GM19043 (cell line): Measurements from ENCODE around the gene RGMB.
"Not testable (repeated sequence)": the region's sequence is repeated elsewhere in the genome, so short reads cannot be mapped to it uniquely, and the experiment has no call there.

Experiments used
- ATAC-seq: cut with Tn5 transposase; IDR thresholded peaks from one replicate; pipeline ENCODE4 v1.9.1; 2021; ENCODE audit warnings: low read depth; ENCODE audit not compliant: unreplicated experiment

RGMB gene

GRCh38 chr5:98773464-98774191, at the start of gene RGMB:
Gene RGMB, plus strand, starts transcription at chr5:98773663. Its CDS starts 408 bp downstream, at chr5:98774071.
- peak; percentile 77 for ATAC-seq

GRCh38 chr5:98726258-98726657, 47.2 kb upstream of the RGMB start:
- no peak for ATAC-seq

GRCh38 chr5:98727686-98728085, 45.8 kb upstream of the RGMB start:
- no peak for ATAC-seq

- ATAC-seq = no peak
Observed at GRCh38 chr5:98734646-98735045, 38.8 kb upstream of the RGMB start.

- ATAC-seq = no peak
Observed at GRCh38 chr5:98735806-98736507, 37.5 kb upstream of the RGMB start.

GRCh38 chr5:98736753-98737152, 36.7 kb upstream of the RGMB start:
- ATAC-seq = no peak

- ATAC-seq = not testable (repeated sequence)
Observed at GRCh38 chr5:98737441-98737840, 36.0 kb upstream of the RGMB start.

- ATAC-seq = not testable (repeated sequence)
Observed at GRCh38 chr5:98738481-98739149, 34.8 kb upstream of the RGMB start.

GRCh38 chr5:98741926-98742325, 31.5 kb upstream of the RGMB start:
- no peak for ATAC-seq

- ATAC-seq = no peak
Observed at GRCh38 chr5:98742396-98743073, 30.9 kb upstream of the RGMB start.

- ATAC-seq = not testable (repeated sequence)
Observed at GRCh38 chr5:98748259-98748658, 25.2 kb upstream of the RGMB start.

- no peak for ATAC-seq
Observed at GRCh38 chr5:98749046-98749445, 24.4 kb upstream of the RGMB start.

GRCh38 chr5:98750693-98751092, 22.8 kb upstream of the RGMB start:
- ATAC-seq = peak; percentile 81

GRCh38 chr5:98752331-98752730, 21.1 kb upstream of the RGMB start:
- ATAC-seq = not testable (repeated sequence)

- ATAC-seq = not testable (repeated sequence)
Observed at GRCh38 chr5:98752801-98753200, 20.7 kb upstream of the RGMB start.

- ATAC-seq = no peak
Observed at GRCh38 chr5:98753507-98753906, 20.0 kb upstream of the RGMB start.

GRCh38 chr5:98755406-98755805, 18.1 kb upstream of the RGMB start:
- no peak for ATAC-seq

- no peak for ATAC-seq
Observed at GRCh38 chr5:98757978-98758377, 15.5 kb upstream of the RGMB start.

GRCh38 chr5:98763001-98763630, 10.3 kb upstream of the RGMB start:
- no peak for ATAC-seq

GRCh38 chr5:98765815-98766214, 7.6 kb upstream of the RGMB start:
- no peak for ATAC-seq
